Cardiac muscle cell (in vitro differentiated cells and primary cell): ENCODE measurements around the gene FMNL1. TPM values are rescaled to one million over a fixed set of nuclear protein-coding genes. Genes with fewer than 3 reads are reported as not detected.

Experiments
- DNase-seq, 2 donors: peaks; one replicate each; pipeline versions ENCODE4 v3.0.0 to v3.0.0-alpha.2; 2010 to 2017; ENCODE audit warnings: low read depth in 1 of 2, low spot score in 1 of 2
- H3K27ac ChIP-seq: fragments of 200-600 bp; sonication (generic); 2 replicates; pipeline ENCODE4 v1.5.1; 2016
- H3K27me3 ChIP-seq: fragments of 200-600 bp; sonication (generic); 2 replicates; pipeline ENCODE4 v1.6.0; 2016; ENCODE audit warnings: control low read depth
- H3K36me3 ChIP-seq: fragments of 200-600 bp; sonication (generic); 2 replicates; pipeline ENCODE4 v1.5.1; 2016; ENCODE audit warnings: control low read depth
- H3K4me1 ChIP-seq: fragments of 200-600 bp; sonication (generic); 2 replicates; pipeline ENCODE4 v1.8.1; 2017; ENCODE audit warnings: low read depth, mild to moderate bottlenecking, mixed run types
- H3K4me3 ChIP-seq: fragments of 200-600 bp; sonication (generic); 2 replicates; pipeline ENCODE4 v1.5.1; 2016; ENCODE audit warnings: mild to moderate bottlenecking
- H3K9me3 ChIP-seq: fragments of 200-600 bp; sonication (generic); 2 replicates; pipeline ENCODE4 v1.5.1; 2017; ENCODE audit warnings: low read depth, mild to moderate bottlenecking, control low read depth
- CTCF ChIP-seq: IDR thresholded peaks from 2 replicates; pipeline ENCODE4 v1.5.1; 2012; ENCODE audit warnings: low read depth, mild to moderate bottlenecking, low read length
- polyA plus RNA-seq: library from polyadenylated mRNA; unstranded; fragments of >200 nt; fragmentation: Nextera tagmentation; extraction: Ambion mirVana; gene quantifications from 2 replicates; pipeline ENCODE4 v1.2.1, GENCODE V29; 2016
- total RNA-seq: library from RNA; depleted of rRNA; stranded (reverse); fragments of >200 nt; gene quantifications from 2 replicates; pipeline ENCODE4 v1.2.3, GENCODE V29; 2016

FMNL1 gene
- total and polyA plus RNA-seq, 2 experiments from 2014 or later = 0.51 to 0.83 TPM

GRCh38 chr17:45230410-45230786 lies 8.7 kb downstream of the FMNL1 start:
- H3K4me1 ChIP-seq = peaks cover 8% of the 10 kb centered on the region
- peaks cover 10% of the 10 kb centered on the region for H3K27me3 ChIP-seq

GRCh38 chr17:45230787-45231480 lies 9.2 kb downstream of the FMNL1 start:
- no peaks in the 10 kb centered on the region for H3K9me3 ChIP-seq
- H3K27me3 ChIP-seq = peaks cover 10% of the 10 kb centered on the region
- peaks cover 8% of the 10 kb centered on the region for H3K4me1 ChIP-seq
- no peak overlapping the region for H3K27ac ChIP-seq
- peak in 1 of 2 donors; percentile 81 for DNase-seq
- no peak for TF ChIP-seq CTCF
- H3K36me3 ChIP-seq = no peaks in the 10 kb centered on the region
- H3K4me3 ChIP-seq = no peak overlapping the region

More at GRCh38 chr17:45230410-45230786, 8.7 kb downstream of the FMNL1 start:
- Histone ChIP-seq H3K36me3 (no peaks in the 10 kb centered on the region), H3K4me3 (no peak overlapping the region), H3K9me3 (no peaks in the 10 kb centered on the region), H3K27ac (no peak overlapping the region)
- no peak for DNase-seq
- TF ChIP-seq CTCF = no peak

- H3K27me3 ChIP-seq = peaks cover 10% of the 10 kb centered on the region
- peak in 1 of 2 donors; percentile 23 for DNase-seq
- peak; percentile 36 for TF ChIP-seq CTCF
- no peaks in the 10 kb centered on the region for H3K9me3 ChIP-seq
- H3K27ac ChIP-seq = no peak overlapping the region
- H3K4me1 ChIP-seq = peaks cover 8% of the 10 kb centered on the region
- H3K36me3 ChIP-seq = no peaks in the 10 kb centered on the region
- H3K4me3 ChIP-seq = no peak overlapping the region
Measured at GRCh38 chr17:45231481-45232116, 9.9 kb downstream of the FMNL1 start.

- no peak overlapping the region for H3K4me3 ChIP-seq
- DNase-seq = no peak
- H3K27me3 ChIP-seq = peaks cover 10% of the 10 kb centered on the region
- no peaks in the 10 kb centered on the region for H3K9me3 ChIP-seq
- no peak for TF ChIP-seq CTCF
- no peaks in the 10 kb centered on the region for H3K36me3 ChIP-seq
- peaks cover 8% of the 10 kb centered on the region for H3K4me1 ChIP-seq
- H3K27ac ChIP-seq = no peak overlapping the region
Measured at GRCh38 chr17:45232514-45233422, 11.1 kb downstream of the FMNL1 start.

- Histone ChIP-seq H3K27ac (no peak overlapping the region), H3K9me3 (no peaks in the 10 kb centered on the region), H3K27me3 (peaks cover 14% of the 10 kb centered on the region), H3K4me1 (peaks cover under 1% of the 10 kb centered on the region), H3K36me3 (no peaks in the 10 kb centered on the region), H3K4me3 (no peak overlapping the region)
- DNase-seq = no peak
- no peak for TF ChIP-seq CTCF
Measured at GRCh38 chr17:45233423-45233924, 11.8 kb downstream of the FMNL1 start.
